ENCODE measurements around the gene RPL37A. TPM values are rescaled to one million over a fixed set of nuclear protein-coding genes. Genes with fewer than 3 reads are reported as not detected.

Gene RPL37A
- total and polyA plus RNA-seq, 12 donors, result 673 to 4,521 (median 2,299) TPM

GRCh38 chr2:216504376-216504762, 5.7 kb downstream of the RPL37A start:
- Histone ChIP-seq H3K9me3 (replicated peaks in 1 of 3) (no peaks in the 10 kb centered on the region), H3K4me1 (replicated peaks in 1 of 2) (peaks cover 12 to 36% of the 10 kb centered on the region in 2 donors), H3K27me3 (no peaks in the 10 kb centered on the region), H3K36me3 (replicated peaks in 1 of 2) (peaks cover 0 to 56% of the 10 kb centered on the region in 2 donors), H3K4me3 (no peak overlapping the region), H3K27ac (no peak overlapping the region)
- no peak for TF ChIP-seq POLR2A (IDR thresholded peaks at IDR 0.05)
- TF ChIP-seq, protein P1, sequence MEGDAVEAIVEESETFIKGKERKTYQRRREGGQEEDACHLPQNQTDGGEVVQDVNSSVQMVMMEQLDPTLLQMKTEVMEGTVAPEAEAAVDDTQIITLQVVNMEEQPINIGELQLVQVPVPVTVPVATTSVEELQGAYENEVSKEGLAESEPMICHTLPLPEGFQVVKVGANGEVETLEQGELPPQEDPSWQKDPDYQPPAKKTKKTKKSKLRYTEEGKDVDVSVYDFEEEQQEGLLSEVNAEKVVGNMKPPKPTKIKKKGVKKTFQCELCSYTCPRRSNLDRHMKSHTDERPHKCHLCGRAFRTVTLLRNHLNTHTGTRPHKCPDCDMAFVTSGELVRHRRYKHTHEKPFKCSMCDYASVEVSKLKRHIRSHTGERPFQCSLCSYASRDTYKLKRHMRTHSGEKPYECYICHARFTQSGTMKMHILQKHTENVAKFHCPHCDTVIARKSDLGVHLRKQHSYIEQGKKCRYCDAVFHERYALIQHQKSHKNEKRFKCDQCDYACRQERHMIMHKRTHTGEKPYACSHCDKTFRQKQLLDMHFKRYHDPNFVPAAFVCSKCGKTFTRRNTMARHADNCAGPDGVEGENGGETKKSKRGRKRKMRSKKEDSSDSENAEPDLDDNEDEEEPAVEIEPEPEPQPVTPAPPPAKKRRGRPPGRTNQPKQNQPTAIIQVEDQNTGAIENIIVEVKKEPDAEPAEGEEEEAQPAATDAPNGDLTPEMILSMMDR (IDR thresholded peaks at IDR 0.05), result no peak
- 82 to 86% (median 84%) methylated on average over 1 of the region's 1 CpG for WGBS, 4 donors
- intact Hi-C loops (cut with DNase I), result no loop called here
- DNase-seq, result no peak

- 91 to 96% (median 95%) methylated on average over 15 of the region's 15 CpGs for WGBS, 4 donors
- H3K4me3 ChIP-seq, result no peak overlapping the region
- no peak for TF ChIP-seq POLR2A (IDR thresholded peaks at IDR 0.05)
- TF ChIP-seq, protein P1 (IDR thresholded peaks at IDR 0.05), result no peak
- H3K9me3 ChIP-seq (replicated peaks in 1 of 3), result no peaks in the 10 kb centered on the region
- H3K27me3 ChIP-seq, result no peaks in the 10 kb centered on the region
- peaks cover 2 to 26% of the 10 kb centered on the region in 2 donors for H3K4me1 ChIP-seq (replicated peaks in 1 of 2)
- H3K36me3 ChIP-seq (replicated peaks in 1 of 2), result peaks cover 0 to 48% of the 10 kb centered on the region in 2 donors
- no peak overlapping the region for H3K27ac ChIP-seq
- DNase-seq, result no peak
- intact Hi-C loops (cut with DNase I), result no loop called here
Measured at GRCh38 chr2:216505133-216506106, 6.8 kb downstream of the RPL37A start.

DNA sequence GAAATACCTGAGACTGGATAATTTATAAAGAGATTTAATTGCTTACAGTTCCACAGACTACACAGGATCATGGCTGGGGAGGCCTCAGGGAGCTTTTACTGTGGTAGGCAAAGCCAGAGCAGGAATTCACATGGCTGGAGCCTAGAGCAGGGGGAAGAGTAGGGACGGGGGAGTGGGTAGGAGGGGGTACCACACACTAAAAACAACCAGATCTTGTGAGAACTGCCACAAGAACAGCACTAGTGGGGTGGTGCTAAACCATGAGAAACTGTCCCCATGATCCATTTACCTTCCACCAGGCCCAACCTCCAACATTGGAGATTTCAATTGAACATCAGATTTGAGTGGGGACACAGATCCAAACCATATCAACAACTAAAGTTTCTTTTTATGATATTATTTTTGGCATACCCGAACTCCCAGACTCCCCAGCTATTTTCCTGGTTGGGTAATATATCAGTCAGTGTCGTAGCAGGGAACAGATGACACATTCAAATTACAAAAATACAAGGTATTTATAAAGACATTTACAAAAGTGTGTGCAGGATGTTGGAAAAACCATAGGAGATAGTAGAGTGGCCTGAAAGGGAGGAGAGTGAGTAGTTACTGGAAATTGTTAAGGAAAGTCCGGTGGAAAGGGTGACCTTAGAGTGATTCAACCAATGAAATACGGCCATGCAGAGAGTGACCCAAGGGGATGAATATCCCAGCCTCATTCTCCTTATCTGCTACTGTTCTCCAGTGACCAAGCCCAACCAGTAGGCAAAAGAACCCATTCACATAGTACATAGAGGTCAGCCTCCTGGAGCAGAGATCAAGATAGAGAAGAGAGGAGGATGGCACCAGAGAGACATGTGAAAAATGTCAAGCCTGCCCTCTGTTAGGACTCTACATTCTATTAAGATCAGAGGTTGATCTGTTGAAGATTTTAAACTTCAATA, 8.8 kb downstream of the RPL37A start:
- no peaks in the 10 kb centered on the region for H3K27me3 ChIP-seq
- H3K36me3 ChIP-seq (replicated peaks in 1 of 2), result peaks cover 0 to 27% of the 10 kb centered on the region in 2 donors
- no peak overlapping the region for H3K4me3 ChIP-seq
- 62 to 80% (median 67%) methylated on average over 5 of the region's 5 CpGs for WGBS, 4 donors
- H3K4me1 ChIP-seq (replicated peaks in 1 of 2), result peaks cover 0 to 16% of the 10 kb centered on the region in 2 donors
- no peak for DNase-seq
- no peak for TF ChIP-seq POLR2A (IDR thresholded peaks at IDR 0.05)
- TF ChIP-seq, protein P1 (IDR thresholded peaks at IDR 0.05), result no peak
- H3K9me3 ChIP-seq (replicated peaks in 1 of 3), result no peaks in the 10 kb centered on the region
- intact Hi-C loops (cut with DNase I), result no loop called here
- no peak overlapping the region for H3K27ac ChIP-seq

- 88 to 100% (median 97%) methylated on average over 1 of the region's 1 CpG for WGBS, 4 donors
- no peak for DNase-seq
- intact Hi-C loops (cut with DNase I), result no loop called here
Measured at GRCh38 chr2:216508229-216508628, 9.6 kb downstream of the RPL37A start.

More at GRCh38 chr2:216508229-216508628, 9.6 kb downstream of the RPL37A start:
- H3K27ac ChIP-seq, result no peak overlapping the region
- no peaks in the 10 kb centered on the region for H3K9me3 ChIP-seq (replicated peaks in 1 of 3)
- TF ChIP-seq, protein P1 (IDR thresholded peaks at IDR 0.05), result no peak
- TF ChIP-seq POLR2A (IDR thresholded peaks at IDR 0.05), result no peak
- H3K36me3 ChIP-seq (replicated peaks in 1 of 2), result peaks cover 0 to 20% of the 10 kb centered on the region in 2 donors
- H3K27me3 ChIP-seq, result no peaks in the 10 kb centered on the region
- peaks cover 0 to 14% of the 10 kb centered on the region in 2 donors for H3K4me1 ChIP-seq (replicated peaks in 1 of 2)
- no peak overlapping the region for H3K4me3 ChIP-seq

Data from adrenal gland (tissue), 12 donors.